GM23338 (cell line): ENCODE measurements around the gene KCNJ6.

ENCODE experiments used
- CTCF ChIP-seq, 2 experiments: fragments of 200-600 bp in 1 of 2; sonication (generic) in 1 of 2; conservative IDR thresholded peaks; 2 replicates each; pipeline versions ENCODE4 v1.5.1 to v1.6.1; 2016 to 2017; ENCODE audit warnings: antibody characterized with exemption in 2 of 2, low read depth in 2 of 2, mild to moderate bottlenecking in 2 of 2, moderate library complexity in 1 of 2
- EZH2 ChIP-seq: fragments of 200-600 bp; sonication (generic); IDR thresholded peaks from one replicate; pipeline ENCODE4 v1.8.0; 2017; ENCODE audit warnings: antibody characterized with exemption, mild to moderate bottlenecking, low read depth; ENCODE audit not compliant: unreplicated experiment
- EZH2phosphoT487 ChIP-seq: fragments of 200-600 bp; sonication (generic); IDR thresholded peaks from one replicate; pipeline ENCODE4 v1.8.1; 2018; ENCODE audit warnings: antibody characterized with exemption; ENCODE audit not compliant: unreplicated experiment
- JUNB ChIP-seq: IDR thresholded peaks from one replicate; pipeline ENCODE4 v1.6.1; 2016; ENCODE audit warnings: antibody characterized with exemption; ENCODE audit not compliant: unreplicated experiment
- POLR2AphosphoS5 ChIP-seq: IDR thresholded peaks from 2 replicates; pipeline ENCODE4 v1.6.1; 2016; ENCODE audit warnings: antibody characterized with exemption, low read depth
- STAT1 ChIP-seq: IDR thresholded peaks from one replicate; pipeline ENCODE4 v1.6.1; 2016; ENCODE audit warnings: antibody characterized with exemption; ENCODE audit not compliant: unreplicated experiment
- ZNF331 ChIP-seq: fragments of 250-450 bp; sonication (Bioruptor Pico); IDR thresholded peaks from 2 replicates; pipeline ENCODE4 v1.5.0; 2020; ENCODE audit warnings: low read depth, mild to moderate bottlenecking, moderate library complexity

GRCh38 chr21:37863842-37864241 is 52.4 kb downstream of the KCNJ6 start:
- no peak for TF ChIP-seq CTCF (conservative IDR thresholded peaks at IDR 0.05; ENCODE audit: low read depth in 2 of 2)
- no peak for TF ChIP-seq EZH2
- TF ChIP-seq POLR2AphosphoS5: no peak
- TF ChIP-seq EZH2phosphoT487: no peak
- TF ChIP-seq JUNB: no peak
- TF ChIP-seq ZNF331 (CRISPR knock-in tag): no peak
- no peak for TF ChIP-seq STAT1
